ENCODE data around the gene EPB41L4A. TPM values are rescaled to one million over a fixed set of nuclear protein-coding genes. Genes with fewer than 3 reads are reported as not detected.

EPB41L4A gene
- total RNA-seq, 1 donor from 2014 or later, result 13.4 TPM

DNA sequence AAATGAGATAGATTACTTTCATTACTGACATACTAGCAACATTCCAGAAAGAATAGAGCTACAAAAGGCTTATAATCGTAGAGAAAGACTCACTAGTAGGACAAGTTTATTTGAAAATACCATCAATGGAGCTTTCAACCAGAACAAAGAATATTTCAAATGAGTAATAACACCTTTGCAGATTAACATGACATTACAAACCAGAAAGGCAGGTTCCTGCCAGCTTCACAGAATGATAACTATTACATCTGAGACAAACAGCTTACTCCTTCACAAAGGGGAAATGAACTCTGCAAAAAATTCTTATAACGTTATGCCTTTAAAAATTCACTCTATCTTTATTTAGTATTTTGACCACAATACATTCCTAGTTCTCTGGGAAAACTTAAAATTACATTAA, 103.1 kb downstream of the EPB41L4A start:
- DNase-seq (ENCODE audit: low read depth, low spot score), result no peak

GRCh38 chr5:112312295-112313275, 106.5 kb downstream of the EPB41L4A start:
- no peak for DNase-seq (ENCODE audit: low read depth, low spot score)

GRCh38 chr5:112310746-112311145, 108.3 kb downstream of the EPB41L4A start:
- no peak for DNase-seq (ENCODE audit: low read depth, low spot score)

DNA sequence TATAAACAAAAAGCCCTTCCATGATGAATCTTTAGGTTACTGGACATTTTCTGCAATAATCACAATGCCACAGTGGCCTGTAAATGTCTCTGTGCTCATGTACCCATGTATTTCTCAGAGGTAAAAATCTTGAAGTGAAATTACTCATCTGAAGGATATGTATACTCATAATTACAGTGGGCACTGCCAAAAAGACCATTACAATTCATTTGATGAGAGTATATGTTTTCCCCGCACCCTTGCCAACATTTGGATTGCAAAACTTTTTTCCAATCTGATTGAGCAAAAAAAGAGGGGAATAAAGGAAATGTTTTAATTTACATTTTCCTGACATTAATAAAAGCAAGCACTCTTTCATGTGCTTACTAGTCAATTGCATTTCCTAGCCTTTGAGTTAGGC, 110.5 kb downstream of the EPB41L4A start:
- no peak for DNase-seq (ENCODE audit: low read depth, low spot score)

- no peak for DNase-seq (ENCODE audit: low read depth, low spot score)
Measured at GRCh38 chr5:112306956-112307355, 112.1 kb downstream of the EPB41L4A start.

DNA sequence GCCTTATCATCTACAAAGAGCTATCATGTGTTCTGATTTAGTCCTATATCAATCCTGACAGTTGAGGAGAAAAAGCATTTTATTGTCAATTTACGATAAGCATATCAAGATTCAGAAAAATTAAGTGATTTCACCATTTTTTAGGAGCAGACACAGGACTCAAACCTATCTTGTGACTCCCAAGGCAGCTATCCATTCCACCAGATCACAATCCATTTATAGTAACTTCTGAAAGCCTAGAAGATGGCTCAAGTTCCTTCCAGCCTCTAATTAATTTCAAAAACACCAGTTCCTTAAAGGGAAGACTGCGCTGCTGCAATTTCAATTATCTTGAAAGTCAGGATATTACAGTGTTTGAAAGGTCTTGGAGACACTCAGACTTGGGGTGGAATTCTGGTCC, 114.3 kb downstream of the EPB41L4A start:
- DNase-seq (ENCODE audit: low read depth, low spot score), result no peak

- no peak for DNase-seq (ENCODE audit: low read depth, low spot score)
Measured at GRCh38 chr5:112303685-112304084, 115.4 kb downstream of the EPB41L4A start.

GRCh38 chr5:112294126-112294525, 125.0 kb downstream of the EPB41L4A start:
- DNase-seq (ENCODE audit: low read depth, low spot score), result no peak

DNA sequence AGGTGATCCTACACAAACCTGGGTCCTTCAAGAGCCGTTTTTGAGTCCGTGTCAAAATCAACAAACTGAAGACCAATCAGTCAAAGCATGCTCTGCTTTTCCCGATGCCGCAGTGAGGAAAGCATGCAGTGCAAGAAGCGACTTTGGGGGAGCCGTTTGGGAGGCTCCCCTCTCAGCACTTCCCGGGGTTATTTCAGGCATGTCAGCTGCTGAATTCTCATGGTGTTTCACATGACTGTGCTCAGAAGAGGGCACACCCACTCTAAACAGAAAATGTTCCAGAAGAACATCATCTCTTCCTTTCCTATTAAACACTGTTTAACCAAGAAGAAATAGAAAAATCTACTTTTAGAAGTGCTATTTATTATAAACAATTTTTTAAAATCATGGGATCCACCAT, 125.5 kb downstream of the EPB41L4A start:
- DNase-seq (ENCODE audit: low read depth, low spot score), result no peak

- no peak for DNase-seq (ENCODE audit: low read depth, low spot score)
Measured at GRCh38 chr5:112290691-112291090, 128.4 kb downstream of the EPB41L4A start.

GRCh38 chr5:112289465-112289864, 129.6 kb downstream of the EPB41L4A start:
- DNase-seq (ENCODE audit: low read depth, low spot score), result no peak

DNA sequence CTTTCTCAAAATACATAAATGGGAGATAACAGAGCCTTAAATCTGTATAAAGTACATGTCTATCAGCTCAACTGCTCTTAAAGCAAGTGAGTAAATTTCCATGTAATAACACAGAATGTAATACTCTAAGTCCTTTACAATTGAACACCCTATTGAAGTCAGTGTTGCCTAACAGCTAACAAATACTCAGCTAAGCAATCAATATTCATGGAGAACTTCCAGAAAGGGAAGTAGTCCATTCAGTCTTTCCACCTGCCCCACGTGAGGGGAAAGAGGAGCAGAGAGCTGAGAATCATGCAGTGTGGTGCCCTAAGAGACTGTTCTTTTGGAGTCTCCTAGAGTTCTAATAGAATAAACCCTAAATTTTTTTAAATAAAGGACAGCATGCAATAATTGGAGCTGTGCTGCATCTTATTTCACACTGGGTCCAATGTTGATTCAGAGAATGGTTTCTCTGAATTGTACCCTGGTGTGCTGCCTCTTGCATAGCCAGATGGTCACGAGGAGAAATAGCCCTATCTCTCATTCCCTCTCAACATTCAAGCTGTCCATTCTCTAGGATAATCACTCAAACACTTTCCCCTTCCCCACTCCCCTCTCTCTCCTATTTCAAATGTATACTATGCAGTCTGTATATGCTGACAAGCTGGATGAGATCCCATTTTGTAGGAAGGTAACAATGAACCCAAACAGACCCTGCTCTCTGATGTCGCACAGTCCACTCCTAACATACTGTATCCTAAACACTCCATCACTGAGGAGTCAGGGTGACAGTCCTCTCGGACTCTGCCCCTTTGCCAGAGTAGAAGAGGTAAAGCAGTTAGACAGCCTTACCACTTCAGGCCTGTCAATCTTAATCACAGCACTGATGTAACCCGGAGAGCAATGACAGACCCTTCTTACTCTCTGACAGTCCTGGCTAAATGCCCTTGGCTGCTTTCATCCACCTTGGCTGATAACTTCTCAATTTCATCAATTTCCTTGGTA, 134.8 kb downstream of the EPB41L4A start:
- DNase-seq (ENCODE audit: low read depth, low spot score), result no peak

- DNase-seq (ENCODE audit: low read depth, low spot score), result no peak
Measured at GRCh38 chr5:112283034-112283582, 136.0 kb downstream of the EPB41L4A start.

DNA sequence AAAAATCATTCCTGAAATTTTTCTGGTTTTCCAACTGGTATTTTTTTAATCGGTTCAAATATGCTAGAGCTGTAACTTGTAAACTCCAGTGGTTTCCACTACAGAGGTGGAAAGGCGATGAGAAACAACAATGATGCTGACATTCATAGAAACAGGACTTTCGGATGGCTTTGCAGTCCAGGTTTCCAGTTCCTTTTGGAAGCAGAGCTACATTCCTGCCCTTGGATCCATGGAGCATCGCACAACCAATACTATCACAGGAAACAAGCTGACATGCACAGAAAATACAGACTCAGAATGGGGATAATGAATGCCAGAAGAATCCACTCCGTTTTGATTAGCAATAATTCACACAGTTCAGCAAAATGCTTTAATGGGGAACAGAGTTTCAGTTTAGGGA, 140.0 kb downstream of the EPB41L4A start:
- DNase-seq (ENCODE audit: low read depth, low spot score), result no peak

- no peak for DNase-seq (ENCODE audit: low read depth, low spot score)
Measured at GRCh38 chr5:112276991-112277390, 142.1 kb downstream of the EPB41L4A start.

GRCh38 chr5:112275671-112276070, 143.4 kb downstream of the EPB41L4A start:
- DNase-seq (ENCODE audit: low read depth, low spot score), result no peak

DNA sequence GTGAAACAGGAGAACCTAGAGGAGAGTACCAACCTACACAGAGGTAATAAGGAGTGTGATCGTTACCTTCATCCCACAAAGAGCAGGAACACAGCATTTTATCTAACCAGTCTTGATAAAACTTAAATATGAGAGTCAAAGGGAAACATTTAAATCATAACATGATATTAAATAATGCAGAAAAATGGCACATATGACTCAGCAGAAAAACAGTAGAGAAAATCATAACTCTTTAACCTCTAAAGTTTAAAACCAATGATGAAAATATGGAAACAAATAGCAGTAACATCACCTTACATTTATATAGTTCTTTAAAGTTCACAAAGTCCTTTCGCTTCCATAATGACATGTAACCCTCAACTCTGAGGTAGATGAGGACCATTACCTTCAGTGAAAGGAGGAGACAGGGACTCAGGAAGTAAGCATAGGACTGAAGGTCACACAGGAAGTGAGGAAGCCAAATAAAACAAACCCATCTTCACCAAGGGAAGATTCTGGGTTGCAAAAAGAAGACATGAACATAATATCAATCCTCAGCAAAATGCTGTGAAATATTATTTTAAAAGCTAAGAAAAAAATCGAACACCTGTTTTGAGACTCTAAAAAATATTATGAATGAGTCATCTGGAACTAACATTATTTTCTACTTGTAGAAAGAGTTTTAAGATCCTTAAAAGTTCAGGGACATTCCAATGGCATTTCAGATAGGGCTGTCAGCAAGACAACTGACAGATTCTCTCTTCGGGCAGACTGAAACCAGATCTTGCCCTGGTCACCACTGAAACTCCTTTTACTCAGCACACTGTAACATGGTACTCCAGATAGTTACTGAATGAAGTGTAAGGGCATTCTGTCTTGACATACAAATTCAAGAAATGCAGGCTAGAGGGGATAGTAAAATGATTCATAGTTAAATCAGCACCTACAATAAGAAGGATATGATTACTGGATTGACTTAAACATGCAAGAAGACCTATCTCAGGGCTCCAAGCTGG, 148.5 kb downstream of the EPB41L4A start:
- DNase-seq (ENCODE audit: low read depth, low spot score), result no peak

GRCh38 chr5:112267231-112267630, 151.8 kb downstream of the EPB41L4A start:
- no peak for DNase-seq (ENCODE audit: low read depth, low spot score)

- no peak for DNase-seq (ENCODE audit: low read depth, low spot score)
Measured at GRCh38 chr5:112264666-112265065, 154.4 kb downstream of the EPB41L4A start.

GRCh38 chr5:112264151-112264550, 154.9 kb downstream of the EPB41L4A start:
- DNase-seq (ENCODE audit: low read depth, low spot score), result no peak

All from pulmonary artery endothelial cell (primary cell).